Measurements from ENCODE around the gene CBFA2T2.

DNA sequence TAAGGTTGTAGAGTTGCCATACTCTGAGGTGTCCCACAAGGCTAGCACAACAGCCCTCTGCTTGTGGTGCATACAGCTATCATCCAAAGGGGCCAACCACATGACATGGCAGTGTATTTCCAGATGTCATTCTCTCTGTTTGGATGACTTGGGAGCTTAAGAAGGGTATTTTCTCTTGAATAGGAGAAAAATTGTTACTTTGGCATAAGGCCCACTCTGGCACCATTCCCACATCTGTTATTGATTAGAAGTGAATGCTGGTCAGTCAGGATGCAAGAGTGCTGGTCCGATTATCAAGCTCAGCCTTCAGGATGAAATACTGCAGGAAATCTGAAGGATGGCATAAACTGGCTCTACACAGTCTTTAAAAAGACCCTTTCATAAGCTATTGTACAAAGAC, 88.6 kb downstream of the CBFA2T2 start:
- TF ChIP-seq, protein P1, sequence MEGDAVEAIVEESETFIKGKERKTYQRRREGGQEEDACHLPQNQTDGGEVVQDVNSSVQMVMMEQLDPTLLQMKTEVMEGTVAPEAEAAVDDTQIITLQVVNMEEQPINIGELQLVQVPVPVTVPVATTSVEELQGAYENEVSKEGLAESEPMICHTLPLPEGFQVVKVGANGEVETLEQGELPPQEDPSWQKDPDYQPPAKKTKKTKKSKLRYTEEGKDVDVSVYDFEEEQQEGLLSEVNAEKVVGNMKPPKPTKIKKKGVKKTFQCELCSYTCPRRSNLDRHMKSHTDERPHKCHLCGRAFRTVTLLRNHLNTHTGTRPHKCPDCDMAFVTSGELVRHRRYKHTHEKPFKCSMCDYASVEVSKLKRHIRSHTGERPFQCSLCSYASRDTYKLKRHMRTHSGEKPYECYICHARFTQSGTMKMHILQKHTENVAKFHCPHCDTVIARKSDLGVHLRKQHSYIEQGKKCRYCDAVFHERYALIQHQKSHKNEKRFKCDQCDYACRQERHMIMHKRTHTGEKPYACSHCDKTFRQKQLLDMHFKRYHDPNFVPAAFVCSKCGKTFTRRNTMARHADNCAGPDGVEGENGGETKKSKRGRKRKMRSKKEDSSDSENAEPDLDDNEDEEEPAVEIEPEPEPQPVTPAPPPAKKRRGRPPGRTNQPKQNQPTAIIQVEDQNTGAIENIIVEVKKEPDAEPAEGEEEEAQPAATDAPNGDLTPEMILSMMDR (conservative IDR thresholded peaks at IDR 0.05) = no peak
- TF ChIP-seq ZFX (IDR thresholded peaks at IDR 0.05) = no peak
